Measurements from ENCODE around the gene FGFR1OP2. TPM values are rescaled to one million over a fixed set of nuclear protein-coding genes. Genes with fewer than 3 reads are reported as not detected.

Gene FGFR1OP2
- total and polyA plus RNA-seq, 2 donors, result 52.4 to 56.0 TPM

DNA sequence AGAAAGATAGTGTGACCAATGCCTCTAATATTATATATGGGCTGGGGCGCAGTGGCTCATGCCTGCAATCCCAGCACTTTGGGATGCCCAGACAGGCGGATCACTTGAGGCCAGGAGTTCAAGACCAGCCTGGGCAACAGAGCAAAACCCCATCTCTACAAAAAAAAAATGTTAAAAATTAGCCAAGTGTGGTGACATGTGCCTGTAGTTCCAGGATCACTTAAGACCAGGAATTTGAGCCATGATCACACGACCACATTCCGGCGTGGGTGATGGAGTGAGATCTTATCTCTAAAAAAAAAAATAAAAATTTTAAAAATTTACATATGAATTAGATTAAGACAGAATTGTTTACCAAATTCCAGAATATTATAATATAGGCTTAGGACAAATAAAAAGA lies 63.9 kb downstream of the FGFR1OP2 start:
- Histone ChIP-seq H3K27ac (ENCODE audit: low read depth in 1 of 2, low read length in 1 of 2) (no peak overlapping the region), H3K27me3 (ENCODE audit: control insufficient read depth in 2 of 2, insufficient read depth in 1 of 2, low read length in 1 of 2) (no peaks in the 10 kb centered on the region), H3K36me3 (ENCODE audit: control insufficient read depth in 2 of 2, insufficient read depth in 2 of 2, low read length in 1 of 2) (peaks cover 11 to 32% of the 10 kb centered on the region in 2 donors), H3K4me3 (ENCODE audit: low read length in 2 of 2) (no peak overlapping the region), H3K9me3 (ENCODE audit: control insufficient read depth in 2 of 2, insufficient read depth in 1 of 2, low read length in 1 of 2) (no peaks in the 10 kb centered on the region), H3K4me1 (ENCODE audit: control insufficient read depth in 2 of 2, insufficient read depth in 2 of 2, low read length in 2 of 2) (peaks cover 0 to 7% of the 10 kb centered on the region in 2 donors)
- no peak for DNase-seq (ENCODE audit: low read depth in 6 of 9, low spot score in 9 of 9)
- WGBS, result 96% methylated on average over 5 of the region's 5 CpGs

DNA sequence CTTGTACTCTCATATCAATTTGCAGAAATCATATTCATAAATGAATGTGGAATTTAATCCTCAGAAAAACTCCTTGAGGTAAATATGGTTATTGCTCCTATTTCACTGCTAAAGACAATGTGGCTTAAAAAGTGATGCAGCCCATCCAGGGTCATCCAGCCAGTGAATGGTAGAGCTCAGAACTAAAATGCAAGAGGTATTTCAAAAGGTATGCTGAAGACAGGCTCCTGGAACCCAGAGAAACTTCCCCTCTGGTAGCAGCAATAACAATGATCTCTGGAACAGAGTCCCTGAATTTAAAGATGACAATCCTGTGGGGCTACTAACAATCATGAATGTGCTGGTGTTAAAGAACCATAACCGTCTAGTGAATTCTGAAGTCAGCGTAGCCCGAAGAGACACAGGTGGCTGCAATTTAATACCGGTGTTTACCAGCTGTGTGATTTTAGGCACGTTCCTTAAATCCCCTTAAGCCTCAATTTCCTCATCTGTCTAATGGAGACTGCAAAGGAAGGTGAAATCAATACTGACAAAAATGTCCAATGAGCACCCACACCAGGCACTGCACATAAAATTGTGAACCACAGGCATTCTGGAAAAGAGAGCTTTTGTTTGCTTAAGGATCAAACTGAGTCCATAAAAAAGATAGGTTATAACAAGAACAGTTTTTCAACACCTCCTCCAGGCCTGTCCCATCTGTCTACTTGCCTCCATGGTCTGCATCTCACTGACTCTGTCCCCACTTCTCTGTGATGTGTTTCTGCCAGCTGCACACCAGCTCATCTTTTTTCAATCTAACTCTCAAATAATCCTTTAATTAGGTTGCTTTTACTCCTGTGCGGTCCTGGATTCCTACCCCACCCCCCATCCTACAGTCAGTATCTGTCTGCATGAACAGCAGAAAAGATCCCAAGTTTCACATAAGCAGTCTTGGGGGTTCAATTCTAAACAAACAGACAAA lies 65.4 kb downstream of the FGFR1OP2 start:
- peaks cover 0 to 7% of the 10 kb centered on the region in 2 donors for H3K4me1 ChIP-seq (ENCODE audit: control insufficient read depth in 2 of 2, insufficient read depth in 2 of 2, low read length in 2 of 2)
- WGBS, result 92% methylated on average over 6 of the region's 6 CpGs
- DNase-seq (ENCODE audit: low read depth in 6 of 9, low spot score in 9 of 9), result no peak
- no peak overlapping the region for H3K4me3 ChIP-seq (ENCODE audit: low read length in 2 of 2)
- peaks cover 5 to 23% of the 10 kb centered on the region in 2 donors for H3K36me3 ChIP-seq (ENCODE audit: control insufficient read depth in 2 of 2, insufficient read depth in 2 of 2, low read length in 1 of 2)
- no peaks in the 10 kb centered on the region for H3K27me3 ChIP-seq (ENCODE audit: control insufficient read depth in 2 of 2, insufficient read depth in 1 of 2, low read length in 1 of 2)
- H3K27ac ChIP-seq (ENCODE audit: low read depth in 1 of 2, low read length in 1 of 2), result no peak overlapping the region
- H3K9me3 ChIP-seq (ENCODE audit: control insufficient read depth in 2 of 2, insufficient read depth in 1 of 2, low read length in 1 of 2), result no peaks in the 10 kb centered on the region

DNA sequence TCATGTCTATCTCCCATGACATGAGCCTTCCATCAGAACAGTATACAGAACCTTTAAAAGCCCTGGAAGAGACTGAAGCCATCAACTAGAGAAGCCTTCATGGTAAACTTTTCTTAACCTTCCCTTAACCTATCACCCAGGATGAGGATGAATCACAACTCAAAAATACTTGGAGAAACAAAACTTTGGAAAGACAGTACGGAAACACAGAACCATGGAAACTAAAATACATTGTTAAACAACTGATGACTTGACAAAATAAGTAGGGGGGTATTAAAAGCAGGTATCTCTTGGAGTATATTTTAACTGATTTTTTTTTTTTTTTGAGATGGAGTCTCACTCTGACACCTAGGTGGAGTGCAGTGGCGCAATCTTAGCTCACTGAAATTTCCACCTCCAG lies 67.2 kb downstream of the FGFR1OP2 start:
- Histone ChIP-seq H3K4me3 (ENCODE audit: low read length in 2 of 2) (no peak overlapping the region), H3K4me1 (ENCODE audit: control insufficient read depth in 2 of 2, insufficient read depth in 2 of 2, low read length in 2 of 2) (peaks cover 0 to 7% of the 10 kb centered on the region in 2 donors), H3K9me3 (ENCODE audit: control insufficient read depth in 2 of 2, insufficient read depth in 1 of 2, low read length in 1 of 2) (no peaks in the 10 kb centered on the region), H3K27me3 (ENCODE audit: control insufficient read depth in 2 of 2, insufficient read depth in 1 of 2, low read length in 1 of 2) (no peaks in the 10 kb centered on the region), H3K36me3 (ENCODE audit: control insufficient read depth in 2 of 2, insufficient read depth in 2 of 2, low read length in 1 of 2) (peaks cover 0 to 13% of the 10 kb centered on the region in 2 donors), H3K27ac (ENCODE audit: low read depth in 1 of 2, low read length in 1 of 2) (no peak overlapping the region)
- DNase-seq (ENCODE audit: low read depth in 6 of 9, low spot score in 9 of 9), result no peak
- WGBS, result 97% methylated on average over 2 of the region's 2 CpGs

DNA sequence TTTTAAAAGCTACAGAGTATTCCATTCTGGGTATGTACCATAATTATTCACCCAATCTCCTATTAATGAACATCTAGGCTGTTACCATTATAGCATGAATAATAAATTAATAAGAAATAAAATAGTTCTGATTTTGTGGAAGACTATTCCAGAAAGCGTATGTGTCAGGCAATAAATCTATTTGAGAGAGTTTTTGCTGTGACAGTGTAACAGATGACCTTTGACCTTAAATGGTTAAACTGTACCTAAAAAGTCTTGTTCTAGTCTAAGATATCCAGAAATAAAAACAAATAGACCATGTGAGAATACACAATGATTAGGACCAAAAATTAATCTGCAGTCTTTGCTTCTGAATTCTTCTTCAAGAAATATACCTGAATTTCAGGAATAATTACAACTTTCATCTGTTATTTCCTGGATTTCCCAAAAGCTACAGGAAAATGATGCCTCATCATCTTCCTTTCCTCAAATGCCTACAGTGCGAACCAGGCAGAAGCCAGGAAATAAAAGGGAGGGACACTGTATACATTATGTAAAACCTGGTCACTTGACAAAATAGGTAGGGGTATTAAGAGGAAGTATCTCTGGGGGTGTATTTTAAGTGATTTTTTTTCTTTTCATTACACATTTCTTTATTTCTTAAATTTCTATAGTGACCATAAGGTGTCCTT lies 68.7 kb downstream of the FGFR1OP2 start:
- no peaks in the 10 kb centered on the region for H3K9me3 ChIP-seq (ENCODE audit: control insufficient read depth in 2 of 2, insufficient read depth in 1 of 2, low read length in 1 of 2)
- peaks cover 7 to 8% of the 10 kb centered on the region in 2 donors for H3K4me1 ChIP-seq (ENCODE audit: control insufficient read depth in 2 of 2, insufficient read depth in 2 of 2, low read length in 2 of 2)
- no peak overlapping the region for H3K27ac ChIP-seq (ENCODE audit: low read depth in 1 of 2, low read length in 1 of 2)
- H3K27me3 ChIP-seq (ENCODE audit: control insufficient read depth in 2 of 2, insufficient read depth in 1 of 2, low read length in 1 of 2), result no peaks in the 10 kb centered on the region
- H3K4me3 ChIP-seq (ENCODE audit: low read length in 2 of 2), result no peak overlapping the region
- WGBS, result 97% methylated on average over 2 of the region's 2 CpGs
- H3K36me3 ChIP-seq (ENCODE audit: control insufficient read depth in 2 of 2, insufficient read depth in 2 of 2, low read length in 1 of 2), result peaks cover 0 to 3% of the 10 kb centered on the region in 2 donors
- no peak for DNase-seq (ENCODE audit: low read depth in 6 of 9, low spot score in 9 of 9)

DNA sequence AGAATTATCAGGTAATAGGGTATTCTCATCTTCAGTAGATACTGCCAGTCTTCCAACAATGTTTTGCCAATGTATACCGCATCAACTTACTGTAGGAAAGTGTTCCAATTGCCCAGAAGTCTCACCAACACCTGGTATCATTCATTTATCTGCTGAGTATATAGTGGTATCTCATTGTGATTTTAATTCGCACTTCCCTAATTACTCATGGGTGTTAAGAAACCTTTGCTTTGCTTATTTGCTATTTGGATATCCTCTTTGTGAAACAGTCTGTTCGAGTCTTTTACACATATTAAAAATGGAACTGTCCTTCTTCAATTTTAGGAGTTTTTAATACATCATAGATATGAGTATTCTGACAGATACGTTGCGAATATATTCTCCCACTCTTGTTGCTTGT lies 69.8 kb downstream of the FGFR1OP2 start:
- Histone ChIP-seq H3K9me3 (ENCODE audit: control insufficient read depth in 2 of 2, insufficient read depth in 1 of 2, low read length in 1 of 2) (no peaks in the 10 kb centered on the region), H3K27me3 (ENCODE audit: control insufficient read depth in 2 of 2, insufficient read depth in 1 of 2, low read length in 1 of 2) (no peaks in the 10 kb centered on the region), H3K27ac (ENCODE audit: low read depth in 1 of 2, low read length in 1 of 2) (no peak overlapping the region), H3K4me1 (ENCODE audit: control insufficient read depth in 2 of 2, insufficient read depth in 2 of 2, low read length in 2 of 2) (peaks cover 15 to 17% of the 10 kb centered on the region in 2 donors), H3K36me3 (ENCODE audit: control insufficient read depth in 2 of 2, insufficient read depth in 2 of 2, low read length in 1 of 2) (no peaks in the 10 kb centered on the region), H3K4me3 (ENCODE audit: low read length in 2 of 2) (no peak overlapping the region)
- 96% methylated on average over 5 of the region's 5 CpGs for WGBS
- no peak for DNase-seq (ENCODE audit: low read depth in 6 of 9, low spot score in 9 of 9)

DNA sequence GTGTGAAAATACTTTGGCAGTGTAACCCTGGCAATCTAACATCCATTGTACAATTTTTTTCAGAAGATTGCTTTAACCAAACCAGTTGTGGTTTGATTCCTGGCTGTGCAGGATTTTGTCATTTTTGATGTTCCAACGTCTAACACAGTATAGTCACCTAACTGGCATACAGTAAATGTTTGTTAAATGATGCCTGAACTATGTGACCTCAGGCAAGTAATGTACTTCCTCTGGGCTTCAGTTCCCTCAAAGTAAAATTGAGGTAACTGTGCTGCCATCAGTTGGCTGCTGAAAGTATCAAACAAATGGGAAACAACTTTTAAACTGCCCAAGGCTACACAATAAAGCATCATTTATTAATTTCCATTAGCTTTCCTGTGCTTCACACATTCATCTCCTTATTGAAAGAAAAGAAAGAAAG lies 71.6 kb downstream of the FGFR1OP2 start:
- WGBS, result 2% methylated on average over 1 of the region's 1 CpG
- peak in 1 of 9 donors; percentile 47 for DNase-seq (ENCODE audit: low read depth in 6 of 9, low spot score in 9 of 9)
- Histone ChIP-seq H3K36me3 (ENCODE audit: control insufficient read depth in 2 of 2, insufficient read depth in 2 of 2, low read length in 1 of 2) (no peaks in the 10 kb centered on the region), H3K27me3 (ENCODE audit: control insufficient read depth in 2 of 2, insufficient read depth in 1 of 2, low read length in 1 of 2) (no peaks in the 10 kb centered on the region), H3K4me3 (ENCODE audit: low read length in 2 of 2) (no peak overlapping the region), H3K4me1 (ENCODE audit: control insufficient read depth in 2 of 2, insufficient read depth in 2 of 2, low read length in 2 of 2) (peaks cover 18 to 21% of the 10 kb centered on the region in 2 donors), H3K9me3 (ENCODE audit: control insufficient read depth in 2 of 2, insufficient read depth in 1 of 2, low read length in 1 of 2) (no peaks in the 10 kb centered on the region), H3K27ac (ENCODE audit: low read depth in 1 of 2, low read length in 1 of 2) (no peak overlapping the region)

DNA sequence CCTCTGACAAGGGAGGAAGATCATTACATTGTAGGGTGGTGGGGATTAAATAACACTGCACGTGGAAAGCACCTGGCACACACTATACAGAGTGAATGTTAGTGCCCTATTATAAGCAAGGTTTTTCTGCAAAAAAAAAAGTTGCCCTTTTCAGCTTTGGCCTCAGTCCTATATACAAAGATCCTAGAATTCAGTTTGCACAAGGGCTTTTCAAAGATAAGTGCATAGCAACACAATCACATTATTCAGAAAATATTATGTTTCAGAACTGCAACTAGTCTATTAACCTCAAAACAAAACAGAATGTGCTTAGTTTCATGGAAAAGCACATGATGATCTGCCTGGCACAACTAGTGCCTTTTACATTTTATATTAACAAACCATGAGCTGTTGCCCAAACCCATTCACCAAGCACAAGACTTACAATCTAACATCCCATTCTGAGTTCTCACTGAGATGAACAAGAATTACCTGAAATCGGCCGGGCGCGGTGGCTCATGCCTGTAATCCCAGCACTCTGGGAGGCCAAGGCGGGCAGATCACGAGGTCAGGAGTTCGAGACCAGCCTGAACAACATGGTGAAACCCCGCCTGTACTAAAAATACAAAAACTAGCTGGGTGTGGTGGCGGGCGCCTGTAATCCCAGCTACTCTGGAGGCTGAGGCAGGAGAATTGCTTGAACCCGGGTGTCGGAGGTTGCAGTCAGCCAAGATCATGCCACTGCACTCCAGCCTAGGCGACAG lies 74.1 kb downstream of the FGFR1OP2 start:
- Histone ChIP-seq H3K27me3 (ENCODE audit: control insufficient read depth in 2 of 2, insufficient read depth in 1 of 2, low read length in 1 of 2) (no peaks in the 10 kb centered on the region), H3K4me1 (ENCODE audit: control insufficient read depth in 2 of 2, insufficient read depth in 2 of 2, low read length in 2 of 2) (peaks cover 26 to 37% of the 10 kb centered on the region in 2 donors), H3K36me3 (ENCODE audit: control insufficient read depth in 2 of 2, insufficient read depth in 2 of 2, low read length in 1 of 2) (no peaks in the 10 kb centered on the region), H3K9me3 (ENCODE audit: control insufficient read depth in 2 of 2, insufficient read depth in 1 of 2, low read length in 1 of 2) (no peaks in the 10 kb centered on the region), H3K4me3 (ENCODE audit: low read length in 2 of 2) (peak overlapping the region; percentile 22 to 71), H3K27ac (ENCODE audit: low read depth in 1 of 2, low read length in 1 of 2) (no peak overlapping the region)
- WGBS, result 79% methylated on average over 14 of the region's 14 CpGs
- peak in 1 of 9 donors; percentile 33 for DNase-seq (ENCODE audit: low read depth in 6 of 9, low spot score in 9 of 9)

DNA sequence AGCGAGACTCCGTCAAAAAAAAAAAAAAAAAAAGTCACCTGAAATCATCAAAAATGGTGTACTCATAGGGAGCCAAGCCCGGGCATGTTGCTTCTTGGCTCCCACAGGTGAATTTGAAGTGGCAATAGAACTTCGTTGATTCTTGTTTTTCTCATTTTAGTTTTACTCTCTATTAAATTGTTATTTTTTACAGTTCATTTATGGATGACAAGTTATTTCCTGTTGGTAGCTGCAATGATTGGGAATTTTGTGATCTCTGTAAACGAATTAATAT lies 74.6 kb downstream of the FGFR1OP2 start:
- Histone ChIP-seq H3K27ac (ENCODE audit: low read depth in 1 of 2, low read length in 1 of 2) (peak overlapping the region in 1 of 2 donors; percentile 4), H3K4me3 (ENCODE audit: low read length in 2 of 2) (peak overlapping the region; percentile 61 to 71), H3K9me3 (ENCODE audit: control insufficient read depth in 2 of 2, insufficient read depth in 1 of 2, low read length in 1 of 2) (no peaks in the 10 kb centered on the region), H3K36me3 (ENCODE audit: control insufficient read depth in 2 of 2, insufficient read depth in 2 of 2, low read length in 1 of 2) (no peaks in the 10 kb centered on the region), H3K4me1 (ENCODE audit: control insufficient read depth in 2 of 2, insufficient read depth in 2 of 2, low read length in 2 of 2) (peaks cover 26 to 41% of the 10 kb centered on the region in 2 donors), H3K27me3 (ENCODE audit: control insufficient read depth in 2 of 2, insufficient read depth in 1 of 2, low read length in 1 of 2) (no peaks in the 10 kb centered on the region)
- no peak for DNase-seq (ENCODE audit: low read depth in 6 of 9, low spot score in 9 of 9)
- WGBS, result 40% methylated on average over 5 of the region's 5 CpGs

All from thymus (tissue), 11 donors.